ENCODE measurements around the gene SART1. TPM values are rescaled to one million over a fixed set of nuclear protein-coding genes. Genes with fewer than 3 reads are reported as not detected.
A peak's percentile ranks its signal among the peaks of the same experiment; 100 is the strongest.

Gene SART1
- total RNA-seq, 3 donors from 2014 or later, result 40.1 to 60.2 (median 41.8) TPM

GRCh38 chr11:65997286-65997685 is 35.8 kb downstream of the SART1 start:
- Histone ChIP-seq H3K9me3 (no peaks in the 10 kb centered on the region), H3K4me1 (ENCODE audit: low read depth) (peaks cover 11% of the 10 kb centered on the region)

GRCh38 chr11:66001942-66002647 is 40.6 kb downstream of the SART1 start, which contains the start of the genes BANF1 and EIF1AD:
Gene BANF1, plus strand, starts transcription at chr11:66002503. Its CDS starts 748 bp downstream, at chr11:66003251.
Gene EIF1AD, minus strand, starts transcription at chr11:66002157. Its CDS starts 1,768 bp downstream, at chr11:66000389.
- no peaks in the 10 kb centered on the region for H3K9me3 ChIP-seq
- ATAC-seq (peak; percentile 96), DNase-seq (peak; percentile 93 to 95 (median 94))
- H3K36me3 ChIP-seq (ENCODE audit: low read depth), result no peaks in the 10 kb centered on the region
- peaks cover 19% of the 10 kb centered on the region for H3K4me1 ChIP-seq (ENCODE audit: low read depth)
- intact Hi-C loops (cut with DNase I, micrococcal nuclease), result no loop called here
- no peak for TF ChIP-seq CTCF (IDR thresholded peaks at IDR 0.05)
- H3K4me3 ChIP-seq, result peak within 1 kb of the TSS; percentile 70

More at GRCh38 chr11:65997286-65997685, 35.8 kb downstream of the SART1 start:
- ATAC-seq (no peak), DNase-seq (no peak)
- TF ChIP-seq CTCF (IDR thresholded peaks at IDR 0.05), result no peak
- intact Hi-C loops (cut with DNase I, micrococcal nuclease), result no loop called here
- no peaks in the 10 kb centered on the region for H3K36me3 ChIP-seq (ENCODE audit: low read depth)
- no peak overlapping the region for H3K4me3 ChIP-seq

- no peak for TF ChIP-seq CTCF (IDR thresholded peaks at IDR 0.05)
- peak in 1 of 3 donors; percentile 71 for DNase-seq
- intact Hi-C loops (cut with DNase I, micrococcal nuclease), result no loop called here
- H3K36me3 ChIP-seq (ENCODE audit: low read depth), result no peaks in the 10 kb centered on the region
- H3K9me3 ChIP-seq, result no peaks in the 10 kb centered on the region
- ATAC-seq, result peak; percentile 84
- peak overlapping the region; percentile 70 for H3K4me3 ChIP-seq
- H3K4me1 ChIP-seq (ENCODE audit: low read depth), result peaks cover 19% of the 10 kb centered on the region
Observed at GRCh38 chr11:66002648-66003225, 41.2 kb downstream of the SART1 start.

DNA sequence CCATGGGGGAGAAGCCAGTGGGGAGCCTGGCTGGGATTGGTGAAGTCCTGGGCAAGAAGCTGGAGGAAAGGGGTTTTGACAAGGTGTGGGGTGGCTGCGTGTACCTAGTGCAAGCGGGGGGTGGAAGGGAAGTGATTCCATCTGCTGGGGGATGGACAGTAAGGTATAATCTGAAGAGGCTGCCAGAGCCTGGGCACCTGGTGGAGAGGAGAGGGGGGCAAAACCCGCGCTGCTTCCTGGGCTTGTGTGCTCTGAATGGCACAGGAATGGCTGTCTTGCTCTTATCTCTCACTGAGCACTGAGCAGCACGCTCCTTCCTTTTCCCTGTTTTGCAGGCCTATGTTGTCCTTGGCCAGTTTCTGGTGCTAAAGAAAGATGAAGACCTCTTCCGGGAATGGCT is 41.8 kb downstream of the SART1 start:
- H3K36me3 ChIP-seq (ENCODE audit: low read depth), result no peaks in the 10 kb centered on the region
- H3K4me3 ChIP-seq, result no peak overlapping the region
- H3K9me3 ChIP-seq, result no peaks in the 10 kb centered on the region
- no peak for TF ChIP-seq CTCF (IDR thresholded peaks at IDR 0.05)
- intact Hi-C loops (cut with DNase I, micrococcal nuclease), result no loop called here
- peaks cover 19% of the 10 kb centered on the region for H3K4me1 ChIP-seq (ENCODE audit: low read depth)
- DNase-seq (peak in 1 of 3 donors; percentile 28), ATAC-seq (no peak)

GRCh38 chr11:66004186-66004585 is 42.7 kb downstream of the SART1 start:
- no peak overlapping the region for H3K4me3 ChIP-seq
- no peak for TF ChIP-seq CTCF (IDR thresholded peaks at IDR 0.05)
- intact Hi-C loops (cut with DNase I, micrococcal nuclease), result no loop called here

More at GRCh38 chr11:66004186-66004585, 42.7 kb downstream of the SART1 start:
- no peaks in the 10 kb centered on the region for H3K9me3 ChIP-seq
- DNase-seq (no peak), ATAC-seq (no peak)
- no peaks in the 10 kb centered on the region for H3K36me3 ChIP-seq (ENCODE audit: low read depth)
- peaks cover 19% of the 10 kb centered on the region for H3K4me1 ChIP-seq (ENCODE audit: low read depth)

Data from mucosa of descending colon (tissue), 3 donors.